ENCODE data around the gene RAB13.

DNA sequence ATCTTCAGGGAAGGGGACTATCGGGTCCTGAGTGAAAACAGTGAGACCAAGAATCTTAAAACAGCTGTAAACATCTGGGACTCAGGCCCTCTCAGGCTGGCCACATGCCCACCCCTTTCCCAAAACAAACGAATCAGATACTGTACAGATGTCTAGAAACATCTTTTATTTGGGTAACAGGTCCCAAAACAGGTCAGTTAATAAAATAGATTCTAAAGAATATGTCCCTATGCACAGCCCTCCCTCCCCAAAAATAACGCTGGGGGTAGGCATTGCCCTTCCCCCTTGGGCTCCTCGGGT lies 27.2 kb downstream of the RAB13 start:
- TF ChIP-seq, protein P1, sequence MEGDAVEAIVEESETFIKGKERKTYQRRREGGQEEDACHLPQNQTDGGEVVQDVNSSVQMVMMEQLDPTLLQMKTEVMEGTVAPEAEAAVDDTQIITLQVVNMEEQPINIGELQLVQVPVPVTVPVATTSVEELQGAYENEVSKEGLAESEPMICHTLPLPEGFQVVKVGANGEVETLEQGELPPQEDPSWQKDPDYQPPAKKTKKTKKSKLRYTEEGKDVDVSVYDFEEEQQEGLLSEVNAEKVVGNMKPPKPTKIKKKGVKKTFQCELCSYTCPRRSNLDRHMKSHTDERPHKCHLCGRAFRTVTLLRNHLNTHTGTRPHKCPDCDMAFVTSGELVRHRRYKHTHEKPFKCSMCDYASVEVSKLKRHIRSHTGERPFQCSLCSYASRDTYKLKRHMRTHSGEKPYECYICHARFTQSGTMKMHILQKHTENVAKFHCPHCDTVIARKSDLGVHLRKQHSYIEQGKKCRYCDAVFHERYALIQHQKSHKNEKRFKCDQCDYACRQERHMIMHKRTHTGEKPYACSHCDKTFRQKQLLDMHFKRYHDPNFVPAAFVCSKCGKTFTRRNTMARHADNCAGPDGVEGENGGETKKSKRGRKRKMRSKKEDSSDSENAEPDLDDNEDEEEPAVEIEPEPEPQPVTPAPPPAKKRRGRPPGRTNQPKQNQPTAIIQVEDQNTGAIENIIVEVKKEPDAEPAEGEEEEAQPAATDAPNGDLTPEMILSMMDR (IDR thresholded peaks at IDR 0.05; ENCODE audit: borderline replicate concordance, extremely low read depth, low read length, poor library complexity, severe bottlenecking) = no peak
- TF ChIP-seq EZH2 (IDR thresholded peaks at IDR 0.05; ENCODE audit: borderline replicate concordance, low read depth, low read length, severe bottlenecking) = no peak

Measured in DND-41 (cell line).